ENCODE results near the gene TRPV2. TPM values are rescaled to one million over a fixed set of nuclear protein-coding genes. Genes with fewer than 3 reads are reported as not detected.

The TRPV2 gene
- total RNA-seq, 1 donor from 2014 or later = 13.6 TPM

DNA sequence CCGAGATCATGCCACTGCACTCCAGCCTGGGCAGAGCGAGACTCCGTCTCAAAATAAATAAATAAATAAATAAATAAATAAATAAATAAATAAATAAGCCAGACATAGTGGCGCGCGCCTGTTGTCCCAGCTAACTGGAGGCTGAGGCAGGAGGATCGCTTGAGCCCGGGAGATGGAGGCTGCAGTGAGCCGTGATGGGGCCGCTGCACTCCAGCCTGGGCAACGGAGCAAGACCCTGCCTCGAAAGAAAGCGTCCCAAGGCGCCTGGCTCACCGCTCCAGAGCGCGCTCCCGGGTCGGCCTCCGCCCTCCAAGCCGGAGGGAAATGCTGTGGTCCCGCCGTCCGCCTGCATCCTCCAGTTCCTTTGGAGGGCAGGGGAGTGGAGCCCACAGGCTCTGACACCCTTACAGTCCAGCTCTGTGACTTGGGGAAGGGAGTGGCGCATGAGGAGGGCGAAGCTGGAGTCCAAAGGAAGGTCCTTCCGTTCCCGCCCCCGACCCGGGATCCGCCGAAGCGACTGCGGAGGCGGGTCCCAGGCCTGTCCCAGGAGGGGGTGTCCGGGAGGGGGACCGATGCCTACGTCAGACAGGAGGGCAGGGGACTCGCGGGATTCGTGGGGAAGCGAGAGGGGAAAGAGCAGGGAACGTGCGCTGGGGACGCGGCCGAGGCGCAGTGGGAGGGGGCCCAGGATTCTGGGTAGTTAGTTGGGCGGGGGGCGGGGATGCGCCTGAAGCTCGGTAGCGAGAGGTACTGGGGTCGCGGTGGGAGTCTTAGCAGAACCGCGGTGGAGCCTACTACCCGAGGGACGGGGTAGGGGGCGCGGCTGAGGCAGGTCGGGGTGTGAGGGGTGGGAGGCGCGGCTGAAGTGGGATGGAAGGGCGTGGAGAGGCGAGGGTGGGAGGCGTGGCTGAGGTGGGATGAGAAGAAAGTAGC is 8.4 kb upstream of the TRPV2 start:
- DNase-seq (ENCODE audit: low spot score) = no peak

DNA sequence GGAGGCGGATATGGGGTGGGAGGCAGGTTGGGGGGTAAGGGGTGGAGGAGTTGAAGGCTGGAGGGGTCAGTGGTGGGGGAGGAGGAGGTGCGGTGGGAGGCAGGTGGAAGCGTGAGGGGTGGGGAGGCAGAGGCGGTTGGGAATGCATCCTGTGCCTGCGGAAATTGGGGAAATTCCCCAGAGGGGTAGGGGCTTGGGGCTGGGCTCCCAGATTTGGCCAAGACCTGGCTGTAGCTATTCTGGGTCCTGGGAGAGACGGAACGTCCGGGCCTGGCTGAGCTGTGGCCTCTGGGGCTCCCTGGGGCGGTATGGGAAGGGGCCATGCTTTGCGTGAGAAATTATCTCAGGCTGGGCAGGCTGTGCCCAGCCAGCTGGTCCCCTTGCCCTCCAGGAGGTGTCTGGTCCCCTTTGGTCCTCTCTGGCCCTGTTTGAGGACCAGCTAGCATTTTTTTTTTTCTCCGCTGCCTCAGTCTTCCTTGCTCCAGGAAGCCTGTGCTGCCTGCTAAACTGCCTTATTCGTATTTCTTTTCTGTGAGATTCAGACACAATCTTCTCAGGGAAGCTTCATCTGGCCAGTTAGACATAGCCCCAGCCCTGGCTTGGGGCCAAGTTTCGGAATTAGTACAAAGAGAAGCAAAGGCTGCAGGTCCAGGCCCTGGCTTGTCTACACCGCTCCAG is 7.3 kb upstream of the TRPV2 start:
- DNase-seq (ENCODE audit: low spot score) = peak; percentile 77

DNA sequence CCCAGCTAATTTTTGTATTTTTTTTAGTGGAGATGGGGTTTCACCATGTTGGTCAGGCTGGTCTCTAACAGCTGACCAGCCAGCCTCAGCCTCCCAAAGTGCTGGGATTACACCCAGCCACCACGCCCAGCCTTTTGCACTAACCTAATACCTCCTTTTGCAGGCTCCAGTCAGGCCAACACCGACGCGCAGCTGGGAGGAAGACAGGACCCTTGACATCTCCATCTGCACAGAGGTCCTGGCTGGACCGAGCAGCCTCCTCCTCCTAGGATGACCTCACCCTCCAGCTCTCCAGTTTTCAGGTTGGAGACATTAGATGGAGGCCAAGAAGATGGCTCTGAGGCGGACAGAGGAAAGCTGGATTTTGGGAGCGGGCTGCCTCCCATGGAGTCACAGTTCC is 2.0 kb downstream of the TRPV2 start:
- no peak for DNase-seq (ENCODE audit: low spot score)

DNA sequence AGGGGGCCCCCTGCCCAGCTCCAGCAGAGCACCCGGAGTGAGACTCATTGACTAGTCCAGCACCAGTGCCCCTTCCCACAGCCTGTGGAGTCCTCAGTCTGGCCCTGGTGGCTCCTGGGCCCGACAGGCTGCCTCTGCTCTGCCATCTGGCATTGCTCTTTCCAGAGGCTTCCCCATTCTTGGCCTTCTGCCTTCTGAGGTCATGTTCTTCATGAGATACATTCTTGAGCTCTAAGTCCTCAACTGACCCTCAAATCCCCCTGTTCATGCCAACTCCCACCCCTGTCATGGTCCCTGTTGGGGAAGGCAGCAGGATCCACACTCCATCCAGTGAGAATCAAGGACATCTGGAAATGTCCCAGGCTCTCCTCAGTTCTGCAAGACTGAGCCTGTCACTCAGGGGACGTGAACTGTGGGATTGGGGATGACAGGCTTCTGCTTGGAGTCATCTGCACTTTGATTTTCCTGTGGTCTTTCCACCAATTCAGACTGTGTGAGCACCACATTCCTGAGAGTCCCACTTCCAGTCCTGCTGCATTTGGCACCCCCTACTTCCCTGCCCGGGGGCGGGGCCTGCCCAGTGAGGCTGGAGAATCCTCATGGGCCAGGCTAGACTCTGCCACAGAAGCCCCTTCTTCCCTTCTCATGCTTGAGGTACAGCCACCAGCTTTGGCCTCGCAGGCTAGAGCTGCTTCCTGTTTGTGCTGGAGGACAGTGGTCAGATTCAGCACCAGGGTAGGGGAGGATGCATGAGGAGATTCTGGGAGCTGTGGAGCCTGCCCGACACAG is 2.7 kb downstream of the TRPV2 start:
- no peak for DNase-seq (ENCODE audit: low spot score)

DNA sequence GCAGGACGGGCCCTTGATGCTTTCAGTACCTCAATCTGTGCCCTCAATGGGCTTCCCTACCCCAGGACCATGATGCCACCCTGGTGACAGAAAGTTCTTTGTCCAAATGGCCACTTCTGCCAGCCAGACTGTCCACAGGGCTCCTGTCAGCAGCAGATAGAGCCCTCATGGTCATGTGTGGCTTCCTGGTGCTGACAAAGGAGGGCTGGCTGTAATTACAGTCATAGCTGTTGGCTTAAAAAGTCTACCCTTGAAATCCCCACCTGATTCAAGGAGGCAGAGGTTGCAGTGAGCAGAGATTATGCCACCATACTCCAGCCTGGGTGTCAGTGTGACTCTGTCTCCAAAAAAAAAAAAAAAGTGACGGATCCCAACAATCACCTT is 3.3 kb downstream of the TRPV2 start:
- DNase-seq (ENCODE audit: low spot score) = no peak

DNA sequence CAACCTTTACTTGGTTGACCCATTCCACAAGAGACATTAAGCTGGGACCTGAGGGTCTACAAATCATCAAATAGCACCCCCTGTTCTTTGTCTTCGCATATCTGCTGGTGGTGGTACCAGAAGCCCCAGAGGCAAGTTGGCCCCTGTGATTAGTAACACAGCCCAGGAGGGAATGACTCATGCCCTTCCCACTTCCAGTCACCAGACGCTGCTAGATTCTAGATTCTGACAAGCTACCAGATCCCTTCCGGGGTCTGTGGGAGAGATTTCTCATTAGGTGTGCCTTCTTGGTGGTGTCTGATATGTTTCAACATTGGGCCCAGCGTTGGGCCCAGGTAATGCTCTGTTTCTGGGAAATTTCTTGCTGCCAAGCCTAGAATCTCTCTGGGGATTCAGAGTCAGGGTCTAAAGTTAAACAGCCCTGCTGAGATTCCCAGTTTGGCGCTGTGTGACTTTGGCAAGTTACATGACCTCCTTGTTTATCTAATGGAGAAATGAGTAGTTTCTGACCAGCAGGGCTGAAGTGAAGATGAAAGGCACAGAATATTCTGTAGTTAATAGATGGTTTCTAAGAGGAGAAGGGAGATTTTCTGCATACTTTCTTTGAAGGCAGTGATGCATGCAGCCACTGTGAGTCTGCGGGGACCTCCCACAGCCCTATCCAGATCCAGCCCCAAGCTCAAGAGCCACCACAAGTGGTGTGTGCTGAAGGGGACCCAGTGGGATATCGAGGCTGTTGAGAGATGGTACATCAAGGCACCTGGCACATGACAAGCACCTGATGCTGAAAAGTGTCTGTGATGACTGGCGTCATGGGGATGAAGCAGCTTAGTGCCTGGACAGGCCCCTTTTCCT is 3.9 kb downstream of the TRPV2 start:
- DNase-seq (ENCODE audit: low spot score) = no peak

DNA sequence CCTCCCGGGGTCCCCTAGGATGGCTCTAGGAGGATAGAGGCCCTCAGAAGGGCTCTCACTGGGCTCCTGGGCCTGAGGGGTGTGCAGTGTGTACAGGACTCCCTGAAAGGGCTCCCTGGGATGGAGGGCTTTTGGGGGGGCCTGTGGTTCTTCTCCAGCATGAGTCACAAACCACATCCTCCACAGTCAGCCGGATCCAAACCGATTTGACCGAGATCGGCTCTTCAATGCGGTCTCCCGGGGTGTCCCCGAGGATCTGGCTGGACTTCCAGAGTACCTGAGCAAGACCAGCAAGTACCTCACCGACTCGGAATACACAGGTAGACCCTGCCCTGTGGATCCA is 4.5 kb downstream of the TRPV2 start:
- no peak for DNase-seq (ENCODE audit: low spot score)

DNA sequence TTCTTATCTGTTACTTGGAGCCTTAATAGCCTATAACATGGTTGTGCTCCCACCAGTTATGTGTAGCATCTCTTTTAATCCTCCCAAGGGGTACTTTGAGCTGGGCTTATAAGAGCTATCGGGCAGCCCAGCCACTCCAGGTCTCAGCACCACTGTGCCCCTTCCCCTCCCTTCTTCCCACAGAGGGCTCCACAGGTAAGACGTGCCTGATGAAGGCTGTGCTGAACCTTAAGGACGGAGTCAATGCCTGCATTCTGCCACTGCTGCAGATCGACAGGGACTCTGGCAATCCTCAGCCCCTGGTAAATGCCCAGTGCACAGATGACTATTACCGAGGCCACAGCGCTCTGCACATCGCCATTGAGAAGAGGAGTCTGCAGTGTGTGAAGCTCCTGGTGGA is 7.0 kb downstream of the TRPV2 start:
- DNase-seq (ENCODE audit: low spot score) = no peak

DNA sequence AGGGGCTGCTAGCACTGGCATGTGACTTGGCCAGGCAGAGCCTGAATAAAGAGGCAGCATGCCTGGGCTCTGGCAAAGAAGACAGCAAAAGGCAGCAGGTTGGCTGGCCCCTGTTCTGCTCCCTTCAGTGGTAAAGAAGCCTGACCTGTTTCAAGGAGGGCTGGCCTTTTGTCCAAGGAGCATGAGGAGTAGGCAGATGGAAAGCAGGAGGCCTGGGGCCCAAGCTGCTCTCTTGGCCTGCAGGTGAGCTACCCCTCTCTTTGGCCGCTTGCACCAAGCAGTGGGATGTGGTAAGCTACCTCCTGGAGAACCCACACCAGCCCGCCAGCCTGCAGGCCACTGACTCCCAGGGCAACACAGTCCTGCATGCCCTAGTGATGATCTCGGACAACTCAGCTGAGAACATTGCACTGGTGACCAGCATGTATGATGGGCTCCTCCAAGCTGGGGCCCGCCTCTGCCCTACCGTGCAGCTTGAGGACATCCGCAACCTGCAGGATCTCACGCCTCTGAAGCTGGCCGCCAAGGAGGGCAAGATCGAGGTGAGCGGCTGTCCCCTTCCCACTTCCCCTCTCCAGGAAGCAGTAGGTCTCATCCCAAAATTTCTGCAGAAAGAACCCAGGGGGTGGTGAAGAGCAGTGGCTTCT is 8.0 kb downstream of the TRPV2 start:
- no peak for DNase-seq (ENCODE audit: low spot score)

DNA sequence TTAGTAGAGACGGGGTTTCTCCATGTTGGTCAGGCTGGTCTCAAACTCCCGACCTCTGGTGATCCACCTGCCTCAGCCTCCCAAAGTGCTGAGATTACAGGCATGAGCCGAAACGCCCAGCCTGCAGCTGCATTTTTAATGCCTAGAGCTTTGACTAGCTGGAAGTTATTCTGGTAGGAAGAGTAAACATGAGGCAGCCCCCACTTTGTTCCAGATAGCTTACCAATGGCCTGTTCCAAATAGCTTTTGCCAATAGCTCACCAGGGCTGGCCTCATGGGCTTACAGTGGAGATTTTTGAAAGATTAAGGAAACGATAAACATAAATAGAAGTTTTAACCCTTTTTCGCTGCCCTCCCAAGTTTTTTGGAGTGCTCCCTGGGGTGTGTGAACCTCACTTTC is 9.8 kb downstream of the TRPV2 start:
- DNase-seq (ENCODE audit: low spot score) = no peak

DNA sequence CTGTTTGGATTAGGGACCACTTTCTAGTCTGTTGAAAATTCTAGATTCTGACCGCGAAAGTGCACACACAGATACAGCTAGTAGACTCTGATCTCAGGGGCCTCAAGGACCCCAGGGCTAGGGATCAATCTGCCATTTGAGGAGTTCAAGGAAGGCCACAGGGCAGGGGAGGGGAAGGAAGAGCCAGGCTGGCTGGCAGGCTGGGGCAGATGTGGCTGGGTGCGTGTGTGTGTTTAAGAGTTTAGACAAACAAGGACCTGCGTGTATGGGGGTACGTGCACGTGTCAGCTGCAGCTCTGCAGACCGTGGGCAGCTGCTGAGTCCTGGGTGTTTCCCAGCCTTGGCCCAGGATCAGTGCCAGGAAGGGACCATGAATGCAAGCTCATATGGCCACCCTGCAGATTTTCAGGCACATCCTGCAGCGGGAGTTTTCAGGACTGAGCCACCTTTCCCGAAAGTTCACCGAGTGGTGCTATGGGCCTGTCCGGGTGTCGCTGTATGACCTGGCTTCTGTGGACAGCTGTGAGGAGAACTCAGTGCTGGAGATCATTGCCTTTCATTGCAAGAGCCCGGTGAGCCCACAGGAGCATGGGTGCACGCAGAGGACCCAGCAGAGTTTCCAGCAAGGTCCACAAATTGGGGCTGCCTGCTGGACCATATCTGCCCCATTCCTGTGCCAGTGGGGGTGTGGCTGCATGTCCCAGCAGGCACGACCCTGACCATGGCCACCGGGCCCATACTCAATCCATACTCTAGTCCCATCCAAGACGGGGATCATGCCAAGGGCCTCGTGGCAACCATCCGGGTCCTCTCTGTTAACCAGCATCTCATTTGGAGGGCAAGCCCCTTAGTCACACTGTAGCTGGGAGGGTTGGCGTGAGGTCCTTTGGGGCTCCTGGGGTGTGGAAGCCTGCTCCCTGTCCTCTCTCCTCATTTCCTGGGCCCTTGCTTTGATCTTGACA is 10.6 kb downstream of the TRPV2 start:
- no peak for DNase-seq (ENCODE audit: low spot score)

DNA sequence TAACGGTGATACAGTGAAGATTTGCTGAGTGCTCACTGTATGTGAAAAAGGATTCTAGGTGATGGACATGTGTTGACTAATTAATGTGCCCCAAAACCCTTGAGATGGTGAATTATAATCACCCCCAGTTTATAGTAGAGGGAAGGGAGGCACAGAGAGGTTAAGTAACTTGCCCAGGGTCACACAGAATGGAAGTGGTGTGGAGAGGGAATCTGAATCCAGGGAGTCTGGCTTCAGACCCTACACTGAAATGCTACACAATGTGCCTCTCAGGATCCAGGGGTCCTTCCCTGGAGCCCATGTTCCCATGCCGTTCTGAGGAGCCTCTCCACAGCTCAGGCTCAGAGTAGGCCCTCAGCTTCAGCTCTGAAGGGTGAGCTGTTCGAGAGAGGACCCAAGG is 11.6 kb downstream of the TRPV2 start:
- no peak for DNase-seq (ENCODE audit: low spot score)

DNA sequence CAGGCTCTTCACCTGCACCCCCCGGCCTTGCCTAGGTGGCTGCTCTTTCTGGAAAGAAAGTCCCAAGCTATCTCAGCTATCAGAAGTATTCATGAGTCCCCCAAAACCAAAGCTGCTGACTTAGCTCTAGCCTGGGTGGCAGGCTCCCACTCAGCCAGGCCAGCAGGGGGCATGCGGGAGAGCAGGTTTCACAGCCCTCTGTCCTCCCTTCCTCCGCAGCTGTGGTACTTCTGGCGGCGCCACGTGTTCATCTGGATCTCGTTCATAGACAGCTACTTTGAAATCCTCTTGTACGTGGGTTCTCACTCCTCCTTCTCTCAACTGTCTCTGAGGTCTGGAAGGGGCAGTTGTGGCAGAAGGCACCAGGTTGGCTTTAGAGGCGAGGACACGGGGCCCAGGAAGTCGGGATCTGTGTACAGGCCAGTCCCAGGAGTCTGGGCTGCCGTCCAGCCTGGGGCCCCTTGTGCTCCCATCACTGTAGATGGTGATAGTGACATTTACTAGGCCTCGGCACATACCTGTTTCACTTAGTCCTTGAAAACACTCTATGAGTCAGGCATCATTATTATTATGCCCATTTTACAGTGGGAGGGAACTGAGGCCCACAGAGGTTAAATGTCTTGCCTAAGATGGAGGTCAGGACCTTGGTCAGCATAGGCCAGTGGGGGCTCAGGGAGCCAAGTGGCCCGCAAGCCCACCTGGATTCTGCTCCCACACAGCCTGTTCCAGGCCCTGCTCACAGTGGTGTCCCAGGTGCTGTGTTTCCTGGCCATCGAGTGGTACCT is 12.9 kb downstream of the TRPV2 start:
- DNase-seq (ENCODE audit: low spot score) = no peak

DNA sequence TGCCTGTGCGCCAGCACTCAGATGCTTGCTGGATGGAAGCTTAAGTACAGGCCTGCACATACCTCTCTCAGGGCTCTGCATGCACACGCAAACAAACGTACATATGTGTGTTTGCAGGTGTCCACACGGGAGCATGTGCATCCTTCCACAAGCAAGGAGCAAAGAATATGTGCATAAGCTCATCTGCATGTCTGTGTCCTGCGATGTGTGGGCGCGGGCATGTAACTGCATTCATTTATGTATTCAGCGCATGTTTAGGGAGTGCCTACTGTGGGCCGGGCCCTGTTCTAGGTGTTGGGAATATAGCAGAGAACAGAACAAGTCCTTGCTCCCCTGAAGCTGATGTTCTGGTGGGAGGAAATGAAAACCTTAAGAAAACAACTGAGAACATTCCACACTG is 13.7 kb downstream of the TRPV2 start:
- DNase-seq (ENCODE audit: low spot score) = no peak

DNA sequence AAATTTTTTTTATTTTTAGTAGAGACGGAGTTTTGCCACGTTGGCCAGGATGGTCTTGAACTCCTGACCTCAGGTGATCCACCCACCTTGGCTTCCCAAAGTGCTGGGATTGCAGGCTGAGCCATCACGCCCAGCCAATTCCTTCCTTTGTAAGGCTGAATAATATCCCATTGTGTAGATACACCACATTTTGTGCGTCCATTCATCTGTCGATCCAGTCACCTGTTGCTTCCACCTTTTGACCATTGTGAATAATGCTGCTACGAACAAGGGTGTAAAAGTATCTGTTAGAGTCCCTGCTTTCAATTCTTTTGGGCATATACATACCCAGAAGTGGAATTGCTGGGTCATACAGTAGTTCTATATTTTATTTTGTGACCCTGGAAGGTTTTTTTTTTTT is 15.3 kb downstream of the TRPV2 start:
- no peak for DNase-seq (ENCODE audit: low spot score)

DNA sequence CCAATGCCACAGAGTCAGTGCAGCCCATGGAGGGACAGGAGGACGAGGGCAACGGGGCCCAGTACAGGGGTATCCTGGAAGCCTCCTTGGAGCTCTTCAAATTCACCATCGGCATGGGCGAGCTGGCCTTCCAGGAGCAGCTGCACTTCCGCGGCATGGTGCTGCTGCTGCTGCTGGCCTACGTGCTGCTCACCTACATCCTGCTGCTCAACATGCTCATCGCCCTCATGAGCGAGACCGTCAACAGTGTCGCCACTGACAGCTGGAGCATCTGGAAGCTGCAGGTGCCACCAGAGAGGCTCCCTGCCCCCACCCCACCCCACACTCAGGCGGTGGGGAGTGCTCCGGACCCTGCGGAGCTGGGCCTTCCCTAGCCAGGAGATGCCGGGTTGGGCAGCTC is 16.6 kb downstream of the TRPV2 start:
- DNase-seq (ENCODE audit: low spot score) = no peak

DNA sequence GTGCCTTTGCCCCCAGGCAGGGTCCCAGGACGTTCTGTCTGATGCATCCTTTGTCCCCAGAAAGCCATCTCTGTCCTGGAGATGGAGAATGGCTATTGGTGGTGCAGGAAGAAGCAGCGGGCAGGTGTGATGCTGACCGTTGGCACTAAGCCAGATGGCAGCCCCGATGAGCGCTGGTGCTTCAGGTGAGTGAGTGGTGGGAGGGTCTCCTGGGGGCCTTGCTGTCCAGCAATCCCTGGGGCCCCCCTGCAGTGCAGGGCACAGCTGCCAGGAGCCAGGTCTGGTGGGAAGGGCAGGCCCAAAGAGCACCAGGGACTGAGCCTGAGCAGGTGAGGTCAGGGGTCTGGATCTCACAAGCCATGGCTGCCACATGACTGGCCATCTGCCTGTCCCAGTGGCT is 18.1 kb downstream of the TRPV2 start:
- DNase-seq (ENCODE audit: low spot score) = no peak

DNA sequence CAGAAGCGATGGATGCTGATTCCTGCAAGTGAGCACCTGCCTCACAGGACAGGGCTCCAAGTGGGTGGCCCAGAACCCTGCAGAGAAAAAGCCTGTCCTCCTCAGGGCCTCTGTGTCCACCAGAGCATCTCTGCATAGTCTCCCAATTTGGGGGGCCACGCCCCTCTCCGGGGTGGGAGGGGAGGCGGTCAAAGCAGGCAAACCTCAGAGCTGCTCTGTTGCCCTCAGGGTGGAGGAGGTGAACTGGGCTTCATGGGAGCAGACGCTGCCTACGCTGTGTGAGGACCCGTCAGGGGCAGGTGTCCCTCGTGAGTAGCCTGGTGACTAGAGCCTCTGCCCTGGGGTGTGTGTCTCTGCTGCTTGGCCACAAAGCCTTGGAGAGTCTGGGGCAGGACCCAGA is 19.3 kb downstream of the TRPV2 start:
- no peak for DNase-seq (ENCODE audit: low spot score)
